Measurements from ENCODE around the gene AADACL3. TPM values are rescaled to one million over a fixed set of nuclear protein-coding genes. Genes with fewer than 3 reads are reported as not detected.

Gene AADACL3
- total RNA-seq, 2 experiments from 2014 or later = not detected

GRCh38 chr1:12706061-12706460, 9.8 kb upstream of the AADACL3 start:
- peaks cover 3% of the 10 kb centered on the region for H3K9me3 Mint-ChIP-seq
- DNase-seq (no peak), ATAC-seq (ENCODE audit: poor library complexity) (no peak)
- peaks cover 3 to 13% of the 10 kb centered on the region in 2 experiments for H3K27me3 ChIP-seq (ENCODE audit: control insufficient read depth in 1 of 2, insufficient read depth in 2 of 2, low read length in 2 of 2)
- POLR2A ChIA-PET = no interaction called here
- H3K36me3 Mint-ChIP-seq (ENCODE audit: low read depth) = no peaks in the 10 kb centered on the region
- no peak for TF ChIP-seq CTCF (IDR thresholded peaks at IDR 0.05)
- no peaks in the 10 kb centered on the region for H3K4me1 Mint-ChIP-seq (ENCODE audit: low read depth)
- H3K27ac ChIP-seq (ENCODE audit: low read depth in 1 of 2, low read length in 2 of 2) = no peak overlapping the region
- H3K4me3 Mint-ChIP-seq = no peak overlapping the region
- H3K27ac Mint-ChIP-seq = no peak overlapping the region
- H3K4me3 ChIP-seq (ENCODE audit: low read length) = no peak overlapping the region
- H3K4me1 ChIP-seq (ENCODE audit: insufficient read depth, low read length) = no peaks in the 10 kb centered on the region
- H3K36me3 ChIP-seq (ENCODE audit: insufficient read depth, low read length) = no peaks in the 10 kb centered on the region
- CTCF ChIA-PET = no interaction called here
- peaks cover 9 to 16% of the 10 kb centered on the region in 2 experiments for H3K9me3 ChIP-seq (ENCODE audit: control insufficient read depth in 1 of 2, insufficient read depth in 1 of 2, low read length in 2 of 2)
- intact Hi-C loops (cut with DNase I, micrococcal nuclease) = no loop called here
- peaks cover 10% of the 10 kb centered on the region for H3K27me3 Mint-ChIP-seq

- Histone ChIP-seq H3K9me3 (ENCODE audit: control insufficient read depth in 1 of 2, insufficient read depth in 1 of 2, low read length in 2 of 2) (peaks cover 0 to 10% of the 10 kb centered on the region in 2 experiments), H3K27ac (ENCODE audit: low read depth in 1 of 2, low read length in 2 of 2) (no peak overlapping the region), H3K4me3 (ENCODE audit: low read length) (no peak overlapping the region), H3K4me1 (ENCODE audit: insufficient read depth, low read length) (no peaks in the 10 kb centered on the region), H3K36me3 (ENCODE audit: insufficient read depth, low read length) (no peaks in the 10 kb centered on the region), H3K27me3 (ENCODE audit: control insufficient read depth in 1 of 2, insufficient read depth in 2 of 2, low read length in 2 of 2) (peaks cover 4 to 5% of the 10 kb centered on the region in 2 experiments)
- no peak for DNase-seq
- H3K4me3 Mint-ChIP-seq = no peak overlapping the region
- no peaks in the 10 kb centered on the region for H3K4me1 Mint-ChIP-seq (ENCODE audit: low read depth)
- no peak overlapping the region for H3K27ac Mint-ChIP-seq
- no peaks in the 10 kb centered on the region for H3K36me3 Mint-ChIP-seq (ENCODE audit: low read depth)
- peaks cover 5% of the 10 kb centered on the region for H3K27me3 Mint-ChIP-seq
- ChIA-PET POLR2A (no interaction called here), CTCF (no interaction called here)
- no peak for TF ChIP-seq CTCF (IDR thresholded peaks at IDR 0.05)
- no peak for ATAC-seq (ENCODE audit: poor library complexity)
- intact Hi-C loops (cut with DNase I, micrococcal nuclease) = no loop called here
- peaks cover 3% of the 10 kb centered on the region for H3K9me3 Mint-ChIP-seq
Observed at GRCh38 chr1:12708396-12709090, 7.4 kb upstream of the AADACL3 start.

- H3K4me3 ChIP-seq (ENCODE audit: low read length) = no peak overlapping the region
- no peak overlapping the region for H3K4me3 Mint-ChIP-seq
- CTCF ChIA-PET = no interaction called here
- no peaks in the 10 kb centered on the region for H3K36me3 ChIP-seq (ENCODE audit: insufficient read depth, low read length)
- peaks cover under 1% of the 10 kb centered on the region for H3K9me3 Mint-ChIP-seq
- no peak for DNase-seq
- H3K27me3 ChIP-seq (ENCODE audit: control insufficient read depth in 1 of 2, insufficient read depth in 2 of 2, low read length in 2 of 2) = peaks cover 4 to 5% of the 10 kb centered on the region in 2 experiments
- no peaks in the 10 kb centered on the region for H3K36me3 Mint-ChIP-seq (ENCODE audit: low read depth)
- intact Hi-C loops (cut with DNase I, micrococcal nuclease) = no loop called here
- H3K27ac Mint-ChIP-seq = no peak overlapping the region
- peaks cover 5% of the 10 kb centered on the region for H3K27me3 Mint-ChIP-seq
- no peaks in the 10 kb centered on the region for H3K4me1 Mint-ChIP-seq (ENCODE audit: low read depth)
- POLR2A ChIA-PET = no interaction called here
- TF ChIP-seq CTCF (IDR thresholded peaks at IDR 0.05) = no peak
- H3K27ac ChIP-seq (ENCODE audit: low read depth in 1 of 2, low read length in 2 of 2) = no peak overlapping the region
- peaks cover 0 to 5% of the 10 kb centered on the region in 2 experiments for H3K9me3 ChIP-seq (ENCODE audit: control insufficient read depth in 1 of 2, insufficient read depth in 1 of 2, low read length in 2 of 2)
- no peaks in the 10 kb centered on the region for H3K4me1 ChIP-seq (ENCODE audit: insufficient read depth, low read length)
- ATAC-seq (ENCODE audit: poor library complexity) = no peak
Observed at GRCh38 chr1:12709091-12709491, 6.8 kb upstream of the AADACL3 start.

All from CD4-positive, alpha-beta T cell (primary cell).